Astrocyte of the cerebellum (primary cell): ENCODE data around the gene WDR88.
"Not testable (repeated sequence)": the region's sequence is repeated elsewhere in the genome, so short reads cannot be mapped to it uniquely, and the experiment has no call there.

ENCODE experiments used
- DNase-seq: peaks from one replicate; pipeline ENCODE4 v3.0.0-alpha.2; 2011; ENCODE audit warnings: low read depth
- H3K4me3 ChIP-seq: 2 replicates; pipeline ENCODE4 v1.5.1; 2011; ENCODE audit warnings: mild to moderate bottlenecking, low read depth, low read length, moderate library complexity
- in situ Hi-C: cut with HindIII; loops from 2 replicates; pipeline ENCODE4 v1.10.0; 2017; ENCODE audit warnings: low sequenced_read_pairs
- TF ChIP-seq, protein P1 (sequence below): IDR thresholded peaks from 2 replicates; pipeline ENCODE4 v1.5.1; 2012; ENCODE audit warnings: low read length, low read depth, moderate library complexity, mild to moderate bottlenecking; ENCODE audit errors: missing control alignments

Gene WDR88

DNA sequence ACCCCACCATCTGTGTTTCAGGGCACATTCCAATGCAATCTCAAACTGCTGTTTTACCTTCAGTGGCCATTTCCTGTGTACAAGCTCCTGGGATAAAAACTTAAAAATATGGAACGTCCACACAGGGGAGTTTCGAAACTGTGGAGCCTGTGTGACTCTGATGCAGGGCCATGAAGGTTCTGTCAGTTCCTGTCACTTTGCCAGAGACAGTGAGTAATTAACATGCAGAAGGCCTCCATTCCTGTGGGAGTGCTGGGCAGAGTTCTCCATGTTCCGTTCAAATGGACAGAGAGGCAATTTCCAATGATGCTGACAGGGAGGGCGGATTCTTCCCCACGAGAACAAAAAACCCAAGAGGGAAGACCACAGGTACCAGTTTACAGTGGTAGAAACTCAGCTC is 24.4 kb downstream of the WDR88 start:
- H3K4me3 ChIP-seq: no peak overlapping the region
- in situ Hi-C loops: no loop called here
- TF ChIP-seq, protein P1, sequence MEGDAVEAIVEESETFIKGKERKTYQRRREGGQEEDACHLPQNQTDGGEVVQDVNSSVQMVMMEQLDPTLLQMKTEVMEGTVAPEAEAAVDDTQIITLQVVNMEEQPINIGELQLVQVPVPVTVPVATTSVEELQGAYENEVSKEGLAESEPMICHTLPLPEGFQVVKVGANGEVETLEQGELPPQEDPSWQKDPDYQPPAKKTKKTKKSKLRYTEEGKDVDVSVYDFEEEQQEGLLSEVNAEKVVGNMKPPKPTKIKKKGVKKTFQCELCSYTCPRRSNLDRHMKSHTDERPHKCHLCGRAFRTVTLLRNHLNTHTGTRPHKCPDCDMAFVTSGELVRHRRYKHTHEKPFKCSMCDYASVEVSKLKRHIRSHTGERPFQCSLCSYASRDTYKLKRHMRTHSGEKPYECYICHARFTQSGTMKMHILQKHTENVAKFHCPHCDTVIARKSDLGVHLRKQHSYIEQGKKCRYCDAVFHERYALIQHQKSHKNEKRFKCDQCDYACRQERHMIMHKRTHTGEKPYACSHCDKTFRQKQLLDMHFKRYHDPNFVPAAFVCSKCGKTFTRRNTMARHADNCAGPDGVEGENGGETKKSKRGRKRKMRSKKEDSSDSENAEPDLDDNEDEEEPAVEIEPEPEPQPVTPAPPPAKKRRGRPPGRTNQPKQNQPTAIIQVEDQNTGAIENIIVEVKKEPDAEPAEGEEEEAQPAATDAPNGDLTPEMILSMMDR: no peak
- no peak for DNase-seq

DNA sequence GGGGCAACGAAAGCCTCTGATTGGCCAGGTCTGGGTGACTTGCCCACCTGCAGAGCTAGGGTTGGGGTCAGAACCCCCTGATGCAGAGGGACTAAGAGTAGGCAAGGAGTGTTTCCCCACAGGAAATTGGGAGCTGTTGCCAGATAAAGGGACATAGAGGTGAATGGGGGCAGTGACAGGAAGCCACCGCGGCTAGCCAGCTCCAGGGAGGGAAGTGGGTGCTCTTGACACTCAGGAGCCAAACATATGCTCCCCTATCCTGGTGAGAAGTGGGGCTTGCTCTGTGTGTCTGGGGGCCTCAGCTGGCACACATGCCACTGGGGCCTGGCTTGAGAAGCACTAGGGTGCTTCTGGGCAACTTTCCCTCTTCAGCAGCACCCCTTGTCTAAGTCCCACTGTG is 26.0 kb downstream of the WDR88 start:
- TF ChIP-seq, protein P1: no peak
- no peak for DNase-seq
- in situ Hi-C loops: no loop called here
- no peak overlapping the region for H3K4me3 ChIP-seq

DNA sequence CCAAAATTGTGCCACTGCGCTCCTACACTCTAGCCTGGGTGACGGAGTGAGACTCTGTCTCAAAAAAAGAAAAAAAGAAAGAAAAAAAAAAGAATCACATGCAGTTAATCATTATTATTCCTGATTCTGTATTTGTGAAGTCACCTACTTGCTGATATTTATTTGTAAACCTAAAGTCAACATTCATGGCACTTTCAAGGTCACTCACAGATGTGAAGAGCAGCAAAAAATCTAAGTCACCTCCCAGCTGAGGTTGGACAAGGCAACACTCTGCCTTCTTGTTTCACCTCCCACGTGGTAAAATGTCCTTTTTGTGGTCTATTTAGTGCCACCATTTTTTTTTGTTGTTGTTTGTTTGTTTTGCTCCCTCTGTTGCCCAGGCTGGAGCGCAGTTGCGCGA is 26.5 kb downstream of the WDR88 start:
- TF ChIP-seq, protein P1: no peak
- H3K4me3 ChIP-seq: no peak overlapping the region
- in situ Hi-C loops: no loop called here
- no peak for DNase-seq

GRCh38 chr19:33159149-33159548 is 27.2 kb downstream of the WDR88 start:
- DNase-seq: no peak
- no peak overlapping the region for H3K4me3 ChIP-seq
- in situ Hi-C loops: no loop called here
- TF ChIP-seq, protein P1: no peak

GRCh38 chr19:33159893-33160292 is 28.0 kb downstream of the WDR88 start:
- in situ Hi-C loops: no loop called here
- TF ChIP-seq, protein P1: no peak
- no peak for DNase-seq
- no peak overlapping the region for H3K4me3 ChIP-seq

DNA sequence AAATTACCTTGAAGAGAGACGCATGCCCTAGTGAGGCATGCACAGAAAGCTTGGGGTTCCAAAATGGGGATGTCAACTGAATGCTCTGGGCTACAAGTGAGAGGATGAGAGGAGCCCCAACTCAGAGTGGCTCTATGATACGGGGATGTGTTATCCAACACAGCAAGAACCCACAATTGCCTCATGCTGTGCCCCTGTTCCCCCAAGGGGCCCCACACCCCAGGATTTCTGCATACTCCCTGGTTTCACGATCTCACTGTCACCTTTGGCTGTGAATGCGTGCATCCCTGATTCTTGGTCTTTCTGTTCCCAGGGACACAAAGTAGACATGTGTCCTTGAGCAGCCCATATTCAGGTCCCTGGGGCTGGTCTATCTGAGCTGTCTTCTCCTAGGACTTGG is 29.3 kb downstream of the WDR88 start:
- in situ Hi-C loops: no loop called here
- TF ChIP-seq, protein P1: no peak
- DNase-seq: no peak
- H3K4me3 ChIP-seq: no peak overlapping the region

- TF ChIP-seq, protein P1: no peak
- DNase-seq: no peak
- H3K4me3 ChIP-seq: no peak overlapping the region
- in situ Hi-C loops: no loop called here
Observed at GRCh38 chr19:33163481-33163880, 31.6 kb downstream of the WDR88 start.

DNA sequence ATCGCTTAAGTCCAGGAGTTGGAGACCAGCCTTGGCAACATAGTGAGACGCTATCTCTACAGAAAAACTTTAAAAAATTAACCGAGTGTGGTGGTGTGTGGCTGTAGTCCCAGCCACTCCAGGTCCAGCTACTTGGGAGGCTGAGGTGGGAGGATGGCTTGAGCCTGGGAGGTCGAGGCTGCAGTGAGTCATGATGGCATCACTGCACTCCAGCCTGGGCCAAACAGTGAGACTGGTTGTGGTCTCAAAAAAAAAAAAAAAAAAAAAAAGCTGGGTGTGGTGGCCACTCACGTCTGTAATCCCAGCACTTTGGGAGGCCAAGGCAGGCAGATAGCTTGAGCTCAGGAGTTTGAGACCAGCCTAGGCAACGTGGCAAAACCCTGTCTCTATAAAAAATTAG is 34.1 kb downstream of the WDR88 start:
- H3K4me3 ChIP-seq, in situ Hi-C loops, DNase-seq: not testable (repeated sequence)
